Tibial nerve (tissue), 4 donors: Measurements from ENCODE around the gene CHN2. TPM values are rescaled to one million over a fixed set of nuclear protein-coding genes. Genes with fewer than 3 reads are reported as not detected.

Experiments
- DNase-seq, 2 donors: peaks; one replicate each; pipeline ENCODE4 v3.0.0-alpha.2; 2019; ENCODE audit warnings: low spot score in 2 of 2
- H3K27ac ChIP-seq, 4 donors: fragments of 200-600 bp; sonication (generic) in 3 of 4; one replicate each; pipeline ENCODE4 v1.5.1; 2017 to 2019; ENCODE audit warnings: mild to moderate bottlenecking in 1 of 4
- H3K27me3 ChIP-seq, 2 donors: fragments of 200-600 bp; sonication (generic) in 1 of 2; one replicate each; pipeline versions ENCODE4 v1.5.1 to v1.6.0; 2017 to 2019
- H3K36me3 ChIP-seq, 3 donors: fragments of 200-600 bp; sonication (generic); one replicate each; pipeline ENCODE4 v1.5.1; 2018 to 2019
- H3K4me1 ChIP-seq, 4 donors: fragments of 200-600 bp; sonication (generic) in 3 of 4; one replicate each; pipeline ENCODE4 v1.5.1; 2017 to 2019
- H3K4me3 ChIP-seq, 4 donors: fragments of 200-600 bp; sonication (generic) in 3 of 4; one replicate each; pipeline ENCODE4 v1.5.1; 2017 to 2019; ENCODE audit warnings: mild to moderate bottlenecking in 1 of 4, moderate library complexity in 1 of 4
- H3K9me3 ChIP-seq, 4 donors: fragments of 200-600 bp; sonication (generic) in 3 of 4; one replicate each; pipeline ENCODE4 v1.5.1; 2017 to 2019
- CTCF ChIP-seq, 5 experiments: fragments of 200-600 bp in 3 of 5; fragments of 450-650 bp in 2 of 5; sonication (generic) in 3 of 5; IDR thresholded peaks; one replicate each; pipeline ENCODE4 v1.5.1; 2016 to 2019; ENCODE audit warnings: antibody characterized with exemption in 5 of 5, mild to moderate bottlenecking in 3 of 5, moderate library complexity in 2 of 5
- EP300 ChIP-seq, 2 donors: sonication (generic); formaldehyde crosslinking; IDR thresholded peaks; one replicate each; pipeline ENCODE4 v1.6.1; 2017; ENCODE audit warnings: antibody characterized with exemption in 2 of 2, mild to moderate bottlenecking in 1 of 2
- POLR2A ChIP-seq, 2 donors: fragments of 450-650 bp; IDR thresholded peaks; one replicate each; pipeline ENCODE4 v1.6.1; 2017; ENCODE audit warnings: antibody characterized with exemption in 2 of 2, mild to moderate bottlenecking in 2 of 2, moderate library complexity in 2 of 2
- WGBS, 2 donors: methylation state at CpG; one replicate each; pipeline ENCODE4 v1.1.5; 2018; 5-methylcytosine and 5-hydroxymethylcytosine counted together
- total RNA-seq, 4 donors: library from RNA; depleted of rRNA; stranded (reverse); fragments of >200 nt; gene quantifications; one replicate each; pipeline ENCODE4 v1.1.0, GENCODE V29; 2016

Gene CHN2
- total RNA-seq, 4 donors from 2014 or later: 3.9 to 12.6 (median 7.0) TPM

- WGBS, 2 donors: 90 to 93% methylated on average over 8 of the region's 8 CpGs
- no peak for DNase-seq
- TF ChIP-seq POLR2A (IDR thresholded peaks at IDR 0.05): no peak
- no peak for TF ChIP-seq EP300 (IDR thresholded peaks at IDR 0.05)
- H3K9me3 ChIP-seq: no peaks in the 10 kb centered on the region
- no peak overlapping the region for H3K27ac ChIP-seq
- H3K36me3 ChIP-seq: no peaks in the 10 kb centered on the region
- H3K4me1 ChIP-seq: no peaks in the 10 kb centered on the region
- H3K4me3 ChIP-seq: no peak overlapping the region
- no peaks in the 10 kb centered on the region for H3K27me3 ChIP-seq
Measured at GRCh38 chr7:29369909-29370488, 175.4 kb downstream of the CHN2 start.

- Histone ChIP-seq H3K36me3 (no peaks in the 10 kb centered on the region), H3K27me3 (no peaks in the 10 kb centered on the region), H3K4me1 (no peaks in the 10 kb centered on the region), H3K9me3 (no peaks in the 10 kb centered on the region), H3K4me3 (no peak overlapping the region), H3K27ac (no peak overlapping the region)
- TF ChIP-seq POLR2A (IDR thresholded peaks at IDR 0.05): no peak
- no peak for DNase-seq
- WGBS, 2 donors: 74 to 75% methylated on average over 6 of the region's 6 CpGs
Measured at GRCh38 chr7:29370531-29371314, 176.1 kb downstream of the CHN2 start.

GRCh38 chr7:29371472-29371871 is 176.9 kb downstream of the CHN2 start:
- Histone ChIP-seq H3K9me3 (no peaks in the 10 kb centered on the region), H3K4me3 (no peak overlapping the region), H3K4me1 (peaks cover 0 to 7% (median 0%) of the 10 kb centered on the region in 4 donors), H3K36me3 (no peaks in the 10 kb centered on the region), H3K27me3 (no peaks in the 10 kb centered on the region), H3K27ac (no peak overlapping the region)
- no peak for DNase-seq
- WGBS, 2 donors: 89 to 96% methylated on average over 3 of the region's 3 CpGs
- no peak for TF ChIP-seq CTCF (IDR thresholded peaks at IDR 0.05)
- TF ChIP-seq POLR2A (IDR thresholded peaks at IDR 0.05): no peak
- TF ChIP-seq EP300 (IDR thresholded peaks at IDR 0.05): no peak

GRCh38 chr7:29372351-29373090 is 177.9 kb downstream of the CHN2 start:
- H3K9me3 ChIP-seq: no peaks in the 10 kb centered on the region
- whole genome bisulfite sequencing, 2 donors: 81 to 83% methylated on average over 3 of the region's 3 CpGs
- H3K4me3 ChIP-seq: no peak overlapping the region
- no peak for TF ChIP-seq EP300 (IDR thresholded peaks at IDR 0.05)
- no peak for TF ChIP-seq POLR2A (IDR thresholded peaks at IDR 0.05)
- TF ChIP-seq CTCF (IDR thresholded peaks at IDR 0.05): no peak
- no peaks in the 10 kb centered on the region for H3K27me3 ChIP-seq
- DNase-seq: no peak
- H3K4me1 ChIP-seq: peaks cover 0 to 8% (median 0%) of the 10 kb centered on the region in 4 donors
- H3K27ac ChIP-seq: no peak overlapping the region
- H3K36me3 ChIP-seq: no peaks in the 10 kb centered on the region

- DNase-seq: no peak
- 66 to 70% methylated on average over 7 of the region's 7 CpGs for WGBS, 2 donors
- H3K9me3 ChIP-seq: no peaks in the 10 kb centered on the region
- H3K27me3 ChIP-seq: no peaks in the 10 kb centered on the region
- H3K4me1 ChIP-seq: peaks cover 0 to 8% (median 0%) of the 10 kb centered on the region in 4 donors
- H3K4me3 ChIP-seq: no peak overlapping the region
- H3K36me3 ChIP-seq: no peaks in the 10 kb centered on the region
- peak overlapping the region in 1 of 4 donors; percentile 43 for H3K27ac ChIP-seq
- TF ChIP-seq EP300 (IDR thresholded peaks at IDR 0.05): no peak
- no peak for TF ChIP-seq POLR2A (IDR thresholded peaks at IDR 0.05)
- TF ChIP-seq CTCF (IDR thresholded peaks at IDR 0.05): no peak
Measured at GRCh38 chr7:29375641-29376562, 181.3 kb downstream of the CHN2 start.
